Panc1 (cell line): ENCODE data around the gene NPTX1. TPM values are rescaled to one million over a fixed set of nuclear protein-coding genes. Genes with fewer than 3 reads are reported as not detected.

Experiments used
- ATAC-seq: fragments of 200-7000 bp; cut with Tn5 transposase; 2 replicates; pipeline ENCODE4 v1.9.1; 2020; ENCODE audit warnings: mild to moderate bottlenecking, moderate library complexity
- BruUV-seq: library from RNA; stranded (reverse); fragments of 400-500 nt; replicated peaks from 2 replicates; lab custom pipeline; 2021; lab: Mats Ljungman, UMichigan
- CTCF ChIA-PET: fragments of 300-600 bp; sonication (Branson Sonifier 250); formaldehyde crosslinking; loops from one replicate; lab custom pipeline; 2022; ENCODE audit warnings: antibody characterized with exemption; lab: Charles Lee
- POLR2A ChIA-PET: fragments of 300-600 bp; sonication (Branson Sonifier 250); formaldehyde crosslinking; loops from one replicate; lab custom pipeline; 2022; ENCODE audit warnings: antibody characterized with exemption; lab: Charles Lee
- DNase-seq: peaks from one replicate; pipeline ENCODE4 v3.0.0-alpha.2; 2010; ENCODE audit warnings: low read depth, low spot score
- H3K27ac ChIP-seq: 2 replicates; pipeline ENCODE4 v1.5.1; 2011; ENCODE audit warnings: mild to moderate bottlenecking, low read length, inconsistent platforms
- H3K27me3 ChIP-seq: fragments of 200-500 bp; sonication (Bioruptor generic); 2 replicates; pipeline ENCODE4 v1.6.0; 2014; ENCODE audit warnings: low read length, inconsistent platforms; ENCODE audit not compliant: control insufficient read depth, insufficient read depth
- H3K36me3 ChIP-seq: fragments of 200-500 bp; sonication (Bioruptor generic); 2 replicates; pipeline ENCODE4 v1.5.1; 2014; ENCODE audit warnings: inconsistent platforms, mild to moderate bottlenecking, low read length, moderate library complexity; ENCODE audit not compliant: control insufficient read depth, insufficient read depth
- H3K4me1 ChIP-seq: 2 replicates; pipeline ENCODE4 v1.5.1; 2011; ENCODE audit warnings: inconsistent platforms, mild to moderate bottlenecking, low read length, moderate library complexity; ENCODE audit not compliant: control insufficient read depth, insufficient read depth
- H3K4me3 ChIP-seq, 2 experiments: 2 replicates each; pipeline ENCODE4 v1.5.1; 2011 to 2012; ENCODE audit warnings: low read depth in 2 of 2, low read length in 2 of 2, mild to moderate bottlenecking in 2 of 2, inconsistent platforms in 1 of 2, moderate library complexity in 1 of 2
- H3K9me3 ChIP-seq: fragments of 200-500 bp; sonication (Bioruptor generic); 2 replicates; pipeline ENCODE4 v1.5.1; 2014; ENCODE audit warnings: low read depth, mild to moderate bottlenecking, inconsistent platforms, low read length, moderate library complexity; ENCODE audit not compliant: control insufficient read depth, insufficient read depth
- CTCF ChIP-seq: fragments of 450-650 bp; IDR thresholded peaks from 2 replicates; pipeline ENCODE4 v1.5.1; 2017; ENCODE audit warnings: mild to moderate bottlenecking
- POLR2AphosphoS5 ChIP-seq: IDR thresholded peaks from 2 replicates; pipeline ENCODE4 v1.6.1; 2012; ENCODE audit warnings: mild to moderate bottlenecking, low read depth, low read length, moderate library complexity
- REST ChIP-seq, 2 experiments: IDR thresholded peaks; 2 replicates each; pipeline ENCODE4 v1.6.1; 2011 to 2012; ENCODE audit warnings: low read depth in 2 of 2, control low read depth in 1 of 2, low read length in 1 of 2, mild to moderate bottlenecking in 1 of 2, moderate library complexity in 1 of 2; ENCODE audit not compliant: insufficient read depth in 1 of 2
- SIN3A ChIP-seq: IDR thresholded peaks from 2 replicates; pipeline ENCODE4 v1.6.1; 2012; ENCODE audit warnings: low read depth, mild to moderate bottlenecking, low read length, moderate library complexity, borderline replicate concordance; ENCODE audit not compliant: insufficient read depth
- TCF7L2 ChIP-seq: IDR thresholded peaks from 2 replicates; pipeline ENCODE4 v1.6.1; 2011; ENCODE audit warnings: mild to moderate bottlenecking, low read depth, low read length, inconsistent platforms
- in situ Hi-C: cut with HindIII; loops from 2 replicates; pipeline ENCODE4 v1.10.0; 2016; ENCODE audit warnings: low sequenced_read_pairs, low pct_unique_long_range_greater_than_20kb
- intact Hi-C: fragments of 100-400 bp; cut with micrococcal nuclease; formaldehyde crosslinking; loops from one replicate; pipeline ENCODE4 v1.10.0; 2022; ENCODE audit not compliant: unreplicated experiment
- total RNA-seq: library from RNA; stranded (reverse); gene quantifications from one replicate; pipeline ENCODE4 v1.2.1, GENCODE V29; 2021; ENCODE audit not compliant: unreplicated experiment

NPTX1 gene
- total RNA-seq, 1 experiment from 2014 or later: 1.1 TPM

GRCh38 chr17:80503921-80504320 is 27.5 kb upstream of the NPTX1 start:
- H3K27me3 ChIP-seq: peaks cover 6% of the 10 kb centered on the region; the same call in 1 of the 2 replicates
- CTCF ChIA-PET: no interaction called here
- intact Hi-C loops: no loop called here

GRCh38 chr17:80503031-80503430 is 26.6 kb upstream of the NPTX1 start:
- Histone ChIP-seq H3K9me3 (no peaks in the 10 kb centered on the region), H3K4me1 (no peaks in the 10 kb centered on the region), H3K4me3 (no peak overlapping the region), H3K27me3 (peaks cover 6% of the 10 kb centered on the region; the same call in 1 of the 2 replicates), H3K36me3 (no peaks in the 10 kb centered on the region), H3K27ac (no peak overlapping the region)
- TF ChIP-seq REST (IDR thresholded peaks at IDR 0.05; ENCODE audit: insufficient read depth in 1 of 2, low read depth in 2 of 2, low read length in 1 of 2): no peak
- ATAC-seq (no peak), DNase-seq (no peak)
- BruUV-seq: no TSS peak
- ChIA-PET CTCF (no interaction called here), POLR2A (no interaction called here)
- intact Hi-C loops: no loop called here
- in situ Hi-C loops: no loop called here

More at GRCh38 chr17:80503921-80504320, 27.5 kb upstream of the NPTX1 start:
- H3K27ac ChIP-seq: no peak overlapping the region
- DNase-seq: no peak
- H3K4me3 ChIP-seq: no peak overlapping the region
- POLR2A ChIA-PET: no interaction called here
- TF ChIP-seq TCF7L2: no peak
- no peak for TF ChIP-seq CTCF
- TF ChIP-seq REST (IDR thresholded peaks at IDR 0.05; ENCODE audit: insufficient read depth in 1 of 2, low read depth in 2 of 2, low read length in 1 of 2): no peak
- TF ChIP-seq POLR2AphosphoS5: no peak
- TF ChIP-seq SIN3A: no peak
- no peaks in the 10 kb centered on the region for H3K4me1 ChIP-seq
- in situ Hi-C loops: no loop called here
- no peak for ATAC-seq
- H3K36me3 ChIP-seq: no peaks in the 10 kb centered on the region
- no peaks in the 10 kb centered on the region for H3K9me3 ChIP-seq
- no TSS peak for BruUV-seq
